GM23338 (cell line): ENCODE results near the gene GOLT1A. TPM values are rescaled to one million over a fixed set of nuclear protein-coding genes. Genes with fewer than 3 reads are reported as not detected.

ENCODE experiments used
- ATAC-seq: fragments of 200-7000 bp; cut with Tn5 transposase; 3 replicates; pipeline ENCODE4 v1.9.1; 2020
- DNase-seq: peaks from one replicate; pipeline ENCODE4 v3.0.0-alpha.2; 2015; ENCODE audit warnings: low spot score
- H2AFZ ChIP-seq: fragments of 200-600 bp; sonication (generic); 2 replicates; pipeline ENCODE4 v1.8.0; 2016; ENCODE audit warnings: antibody characterized with exemption, mild to moderate bottlenecking, moderate library complexity
- H3F3A ChIP-seq: fragments of 200-600 bp; sonication (generic); replicated peaks from 2 replicates; pipeline ENCODE4 v1.8.0; 2017; ENCODE audit warnings: antibody characterized with exemption, mixed run types, low read depth
- H3K27ac ChIP-seq: fragments of 200-600 bp; sonication (generic); 2 replicates; pipeline ENCODE4 v1.6.1; 2016; ENCODE audit warnings: low read depth
- H3K27me3 ChIP-seq: fragments of 200-600 bp; sonication (generic); 2 replicates; pipeline ENCODE4 v1.8.0; 2016; ENCODE audit warnings: mild to moderate bottlenecking, mixed run types, moderate library complexity; ENCODE audit not compliant: insufficient read depth
- H3K36me3 ChIP-seq: fragments of 200-600 bp; sonication (generic); 2 replicates; pipeline ENCODE4 v1.8.0; 2016; ENCODE audit warnings: mild to moderate bottlenecking; ENCODE audit not compliant: insufficient read depth
- H3K4me1 ChIP-seq: fragments of 200-600 bp; sonication (generic); 2 replicates; pipeline ENCODE4 v1.8.0; 2016; ENCODE audit warnings: mild to moderate bottlenecking, moderate library complexity; ENCODE audit not compliant: insufficient read depth
- H3K4me2 ChIP-seq: fragments of 200-600 bp; sonication (generic); 2 replicates; pipeline ENCODE4 v1.7.1; 2017; ENCODE audit warnings: mixed run types
- H3K4me3 ChIP-seq: fragments of 200-600 bp; sonication (generic); 2 replicates; pipeline ENCODE4 v1.6.1; 2016; ENCODE audit warnings: mixed run types
- H3K79me2 ChIP-seq: fragments of 200-600 bp; sonication (generic); replicated peaks from 2 replicates; pipeline ENCODE4 v1.8.0; 2017; ENCODE audit warnings: mild to moderate bottlenecking; ENCODE audit not compliant: insufficient read depth
- H3K9me2 ChIP-seq: fragments of 200-600 bp; sonication (generic); 2 replicates; pipeline ENCODE4 v1.8.0; 2017; ENCODE audit not compliant: insufficient read depth
- H4K20me1 ChIP-seq: fragments of 200-600 bp; sonication (generic); replicated peaks from 2 replicates; pipeline ENCODE4 v1.8.0; 2017; ENCODE audit warnings: mild to moderate bottlenecking; ENCODE audit not compliant: insufficient read depth
- H3K27ac Mint-ChIP-seq: 2 replicates; pipeline ENCODE4 v1.8.0; 2020; ENCODE audit warnings: inconsistent platforms, mild to moderate bottlenecking, moderate library complexity, mixed read lengths
- H3K27me3 Mint-ChIP-seq: 3 replicates; pipeline ENCODE4 v1.8.0; 2022; ENCODE audit warnings: low read depth, mild to moderate bottlenecking, moderate library complexity, mixed read lengths, inconsistent platforms; ENCODE audit not compliant: insufficient read depth, poor library complexity
- H3K36me3 Mint-ChIP-seq: 3 replicates; pipeline ENCODE4 v1.8.0; 2021; ENCODE audit warnings: low read depth, mild to moderate bottlenecking, inconsistent platforms, moderate library complexity, mixed read lengths
- H3K4me1 Mint-ChIP-seq: 3 replicates; pipeline ENCODE4 v1.8.0; 2020; ENCODE audit warnings: mild to moderate bottlenecking, inconsistent platforms, mixed read lengths
- H3K4me3 Mint-ChIP-seq: 3 replicates; pipeline ENCODE4 v1.8.0; 2021; ENCODE audit warnings: moderate library complexity, mild to moderate bottlenecking, inconsistent platforms, mixed read lengths
- H3K9me3 Mint-ChIP-seq: 3 replicates; pipeline ENCODE4 v1.8.0; 2020; ENCODE audit warnings: moderate library complexity, mild to moderate bottlenecking, inconsistent platforms, mixed read lengths
- JUNB ChIP-seq: IDR thresholded peaks from one replicate; pipeline ENCODE4 v1.6.1; 2016; ENCODE audit warnings: antibody characterized with exemption; ENCODE audit not compliant: unreplicated experiment
- NANOG ChIP-seq: IDR thresholded peaks from 2 replicates; pipeline ENCODE4 v1.6.1; 2016; ENCODE audit warnings: antibody characterized with exemption, borderline replicate concordance
- POLR2AphosphoS5 ChIP-seq: IDR thresholded peaks from 2 replicates; pipeline ENCODE4 v1.6.1; 2016; ENCODE audit warnings: antibody characterized with exemption, low read depth
- STAT1 ChIP-seq: IDR thresholded peaks from one replicate; pipeline ENCODE4 v1.6.1; 2016; ENCODE audit warnings: antibody characterized with exemption; ENCODE audit not compliant: unreplicated experiment
- ZNF114 ChIP-seq: fragments of 250-450 bp; sonication (Bioruptor Pico); IDR thresholded peaks from 2 replicates; pipeline ENCODE4 v1.5.0; 2020; ENCODE audit warnings: mild to moderate bottlenecking, moderate library complexity
- ZNF331 ChIP-seq: fragments of 250-450 bp; sonication (Bioruptor Pico); IDR thresholded peaks from 2 replicates; pipeline ENCODE4 v1.5.0; 2020; ENCODE audit warnings: low read depth, mild to moderate bottlenecking, moderate library complexity
- polyA plus RNA-seq: library from polyadenylated mRNA; unstranded; fragments of >200 nt; fragmentation: Nextera tagmentation; extraction: Ambion mirVana; gene quantifications from 2 replicates; pipeline ENCODE4 v1.2.1, GENCODE V29; 2016
- total RNA-seq: library from RNA; depleted of rRNA; stranded (reverse); fragments of >200 nt; shearing (Covaris generic); gene quantifications from 2 replicates; pipeline ENCODE4 v1.2.3, GENCODE V29; 2014
- TF ChIP-seq, protein P1 (sequence below), 2 experiments: fragments of 200-600 bp in 1 of 2; sonication (generic) in 1 of 2; conservative IDR thresholded peaks; 2 replicates each; pipeline versions ENCODE4 v1.5.1 to v1.6.1; 2016 to 2017; ENCODE audit warnings: antibody characterized with exemption in 2 of 2, low read depth in 2 of 2, mild to moderate bottlenecking in 2 of 2, moderate library complexity in 1 of 2
- TF ChIP-seq, protein P2 (sequence below): fragments of 250-450 bp; sonication (Bioruptor Pico); IDR thresholded peaks from 2 replicates; pipeline ENCODE4 v1.5.0; 2020; ENCODE audit warnings: mild to moderate bottlenecking, moderate library complexity
- TF ChIP-seq, protein P3 (sequence below): IDR thresholded peaks from one replicate; pipeline ENCODE4 v1.6.1; 2018; ENCODE audit warnings: antibody characterized with exemption; ENCODE audit not compliant: unreplicated experiment

Gene GOLT1A
- total and polyA plus RNA-seq, 2 experiments from 2014 or later: 3.0 to 7.2 TPM

DNA sequence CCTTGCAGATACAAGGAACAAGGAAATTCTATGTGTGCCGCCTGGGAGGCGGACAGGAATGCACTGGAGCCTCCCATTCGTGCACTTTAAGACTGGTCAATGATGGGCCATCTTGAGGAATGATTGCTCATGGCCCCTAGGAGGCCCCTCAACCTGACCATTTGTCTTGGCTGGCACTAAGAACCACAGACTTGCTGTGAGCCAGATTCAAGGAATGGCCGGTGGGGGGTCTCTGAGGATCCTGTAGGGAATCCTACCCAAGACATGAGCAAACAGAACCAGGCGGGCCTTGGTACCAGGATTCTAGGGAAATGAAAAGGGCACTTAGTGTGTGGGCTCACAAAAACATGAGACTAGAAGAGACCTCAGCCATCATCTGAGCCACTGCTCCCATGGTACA lies 28.1 kb upstream of the GOLT1A start:
- Histone ChIP-seq H3K36me3 (no peaks in the 10 kb centered on the region), H3K4me3 (no peak overlapping the region), H3K79me2 (no peaks in the 10 kb centered on the region), H3K27me3 (no peaks in the 10 kb centered on the region), H3K9me2 (no peaks in the 10 kb centered on the region), H3K4me2 (no peak overlapping the region), H4K20me1 (no peaks in the 10 kb centered on the region), H2AFZ (no peak overlapping the region), H3K27ac (no peak overlapping the region), H3K4me1 (no peaks in the 10 kb centered on the region), H3F3A (no peaks in the 10 kb centered on the region)
- H3K27me3 Mint-ChIP-seq: peaks cover 6% of the 10 kb centered on the region
- ATAC-seq (no peak), DNase-seq (no peak)
- no peak overlapping the region for H3K27ac Mint-ChIP-seq
- no peak for TF ChIP-seq JUNB
- TF ChIP-seq POLR2AphosphoS5: no peak
- TF ChIP-seq, protein P1, sequence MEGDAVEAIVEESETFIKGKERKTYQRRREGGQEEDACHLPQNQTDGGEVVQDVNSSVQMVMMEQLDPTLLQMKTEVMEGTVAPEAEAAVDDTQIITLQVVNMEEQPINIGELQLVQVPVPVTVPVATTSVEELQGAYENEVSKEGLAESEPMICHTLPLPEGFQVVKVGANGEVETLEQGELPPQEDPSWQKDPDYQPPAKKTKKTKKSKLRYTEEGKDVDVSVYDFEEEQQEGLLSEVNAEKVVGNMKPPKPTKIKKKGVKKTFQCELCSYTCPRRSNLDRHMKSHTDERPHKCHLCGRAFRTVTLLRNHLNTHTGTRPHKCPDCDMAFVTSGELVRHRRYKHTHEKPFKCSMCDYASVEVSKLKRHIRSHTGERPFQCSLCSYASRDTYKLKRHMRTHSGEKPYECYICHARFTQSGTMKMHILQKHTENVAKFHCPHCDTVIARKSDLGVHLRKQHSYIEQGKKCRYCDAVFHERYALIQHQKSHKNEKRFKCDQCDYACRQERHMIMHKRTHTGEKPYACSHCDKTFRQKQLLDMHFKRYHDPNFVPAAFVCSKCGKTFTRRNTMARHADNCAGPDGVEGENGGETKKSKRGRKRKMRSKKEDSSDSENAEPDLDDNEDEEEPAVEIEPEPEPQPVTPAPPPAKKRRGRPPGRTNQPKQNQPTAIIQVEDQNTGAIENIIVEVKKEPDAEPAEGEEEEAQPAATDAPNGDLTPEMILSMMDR (conservative IDR thresholded peaks at IDR 0.05; ENCODE audit: low read depth in 2 of 2): no peak
- TF ChIP-seq, protein P2, sequence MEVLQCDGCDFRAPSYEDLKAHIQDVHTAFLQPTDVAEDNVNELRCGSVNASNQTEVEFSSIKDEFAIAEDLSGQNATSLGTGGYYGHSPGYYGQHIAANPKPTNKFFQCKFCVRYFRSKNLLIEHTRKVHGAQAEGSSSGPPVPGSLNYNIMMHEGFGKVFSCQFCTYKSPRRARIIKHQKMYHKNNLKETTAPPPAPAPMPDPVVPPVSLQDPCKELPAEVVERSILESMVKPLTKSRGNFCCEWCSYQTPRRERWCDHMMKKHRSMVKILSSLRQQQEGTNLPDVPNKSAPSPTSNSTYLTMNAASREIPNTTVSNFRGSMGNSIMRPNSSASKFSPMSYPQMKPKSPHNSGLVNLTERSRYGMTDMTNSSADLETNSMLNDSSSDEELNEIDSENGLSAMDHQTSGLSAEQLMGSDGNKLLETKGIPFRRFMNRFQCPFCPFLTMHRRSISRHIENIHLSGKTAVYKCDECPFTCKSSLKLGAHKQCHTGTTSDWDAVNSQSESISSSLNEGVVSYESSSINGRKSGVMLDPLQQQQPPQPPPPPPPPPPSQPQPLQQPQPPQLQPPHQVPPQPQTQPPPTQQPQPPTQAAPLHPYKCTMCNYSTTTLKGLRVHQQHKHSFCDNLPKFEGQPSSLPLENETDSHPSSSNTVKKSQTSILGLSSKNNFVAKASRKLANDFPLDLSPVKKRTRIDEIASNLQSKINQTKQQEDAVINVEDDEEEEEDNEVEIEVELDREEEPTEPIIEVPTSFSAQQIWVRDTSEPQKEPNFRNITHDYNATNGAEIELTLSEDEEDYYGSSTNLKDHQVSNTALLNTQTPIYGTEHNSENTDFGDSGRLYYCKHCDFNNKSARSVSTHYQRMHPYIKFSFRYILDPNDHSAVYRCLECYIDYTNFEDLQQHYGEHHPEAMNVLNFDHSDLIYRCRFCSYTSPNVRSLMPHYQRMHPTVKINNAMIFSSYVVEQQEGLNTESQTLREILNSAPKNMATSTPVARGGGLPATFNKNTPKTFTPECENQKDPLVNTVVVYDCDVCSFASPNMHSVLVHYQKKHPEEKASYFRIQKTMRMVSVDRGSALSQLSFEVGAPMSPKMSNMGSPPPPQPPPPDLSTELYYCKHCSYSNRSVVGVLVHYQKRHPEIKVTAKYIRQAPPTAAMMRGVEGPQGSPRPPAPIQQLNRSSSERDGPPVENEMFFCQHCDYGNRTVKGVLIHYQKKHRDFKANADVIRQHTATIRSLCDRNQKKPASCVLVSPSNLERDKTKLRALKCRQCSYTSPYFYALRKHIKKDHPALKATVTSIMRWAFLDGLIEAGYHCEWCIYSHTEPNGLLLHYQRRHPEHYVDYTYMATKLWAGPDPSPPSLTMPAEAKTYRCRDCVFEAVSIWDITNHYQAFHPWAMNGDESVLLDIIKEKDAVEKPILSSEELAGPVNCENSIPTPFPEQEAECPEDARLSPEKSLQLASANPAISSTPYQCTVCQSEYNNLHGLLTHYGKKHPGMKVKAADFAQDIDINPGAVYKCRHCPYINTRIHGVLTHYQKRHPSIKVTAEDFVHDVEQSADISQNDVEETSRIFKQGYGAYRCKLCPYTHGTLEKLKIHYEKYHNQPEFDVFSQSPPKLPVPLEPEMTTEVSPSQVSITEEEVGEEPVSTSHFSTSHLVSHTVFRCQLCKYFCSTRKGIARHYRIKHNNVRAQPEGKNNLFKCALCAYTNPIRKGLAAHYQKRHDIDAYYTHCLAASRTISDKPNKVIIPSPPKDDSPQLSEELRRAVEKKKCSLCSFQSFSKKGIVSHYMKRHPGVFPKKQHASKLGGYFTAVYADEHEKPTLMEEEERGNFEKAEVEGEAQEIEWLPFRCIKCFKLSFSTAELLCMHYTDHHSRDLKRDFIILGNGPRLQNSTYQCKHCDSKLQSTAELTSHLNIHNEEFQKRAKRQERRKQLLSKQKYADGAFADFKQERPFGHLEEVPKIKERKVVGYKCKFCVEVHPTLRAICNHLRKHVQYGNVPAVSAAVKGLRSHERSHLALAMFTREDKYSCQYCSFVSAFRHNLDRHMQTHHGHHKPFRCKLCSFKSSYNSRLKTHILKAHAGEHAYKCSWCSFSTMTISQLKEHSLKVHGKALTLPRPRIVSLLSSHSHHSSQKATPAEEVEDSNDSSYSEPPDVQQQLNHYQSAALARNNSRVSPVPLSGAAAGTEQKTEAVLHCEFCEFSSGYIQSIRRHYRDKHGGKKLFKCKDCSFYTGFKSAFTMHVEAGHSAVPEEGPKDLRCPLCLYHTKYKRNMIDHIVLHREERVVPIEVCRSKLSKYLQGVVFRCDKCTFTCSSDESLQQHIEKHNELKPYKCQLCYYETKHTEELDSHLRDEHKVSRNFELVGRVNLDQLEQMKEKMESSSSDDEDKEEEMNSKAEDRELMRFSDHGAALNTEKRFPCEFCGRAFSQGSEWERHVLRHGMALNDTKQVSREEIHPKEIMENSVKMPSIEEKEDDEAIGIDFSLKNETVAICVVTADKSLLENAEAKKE: no peak
- TF ChIP-seq NANOG: no peak
- TF ChIP-seq, protein P3, sequence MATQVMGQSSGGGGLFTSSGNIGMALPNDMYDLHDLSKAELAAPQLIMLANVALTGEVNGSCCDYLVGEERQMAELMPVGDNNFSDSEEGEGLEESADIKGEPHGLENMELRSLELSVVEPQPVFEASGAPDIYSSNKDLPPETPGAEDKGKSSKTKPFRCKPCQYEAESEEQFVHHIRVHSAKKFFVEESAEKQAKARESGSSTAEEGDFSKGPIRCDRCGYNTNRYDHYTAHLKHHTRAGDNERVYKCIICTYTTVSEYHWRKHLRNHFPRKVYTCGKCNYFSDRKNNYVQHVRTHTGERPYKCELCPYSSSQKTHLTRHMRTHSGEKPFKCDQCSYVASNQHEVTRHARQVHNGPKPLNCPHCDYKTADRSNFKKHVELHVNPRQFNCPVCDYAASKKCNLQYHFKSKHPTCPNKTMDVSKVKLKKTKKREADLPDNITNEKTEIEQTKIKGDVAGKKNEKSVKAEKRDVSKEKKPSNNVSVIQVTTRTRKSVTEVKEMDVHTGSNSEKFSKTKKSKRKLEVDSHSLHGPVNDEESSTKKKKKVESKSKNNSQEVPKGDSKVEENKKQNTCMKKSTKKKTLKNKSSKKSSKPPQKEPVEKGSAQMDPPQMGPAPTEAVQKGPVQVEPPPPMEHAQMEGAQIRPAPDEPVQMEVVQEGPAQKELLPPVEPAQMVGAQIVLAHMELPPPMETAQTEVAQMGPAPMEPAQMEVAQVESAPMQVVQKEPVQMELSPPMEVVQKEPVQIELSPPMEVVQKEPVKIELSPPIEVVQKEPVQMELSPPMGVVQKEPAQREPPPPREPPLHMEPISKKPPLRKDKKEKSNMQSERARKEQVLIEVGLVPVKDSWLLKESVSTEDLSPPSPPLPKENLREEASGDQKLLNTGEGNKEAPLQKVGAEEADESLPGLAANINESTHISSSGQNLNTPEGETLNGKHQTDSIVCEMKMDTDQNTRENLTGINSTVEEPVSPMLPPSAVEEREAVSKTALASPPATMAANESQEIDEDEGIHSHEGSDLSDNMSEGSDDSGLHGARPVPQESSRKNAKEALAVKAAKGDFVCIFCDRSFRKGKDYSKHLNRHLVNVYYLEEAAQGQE: no peak
- TF ChIP-seq ZNF331 (CRISPR knock-in tag): no peak
- no peak for TF ChIP-seq STAT1
- TF ChIP-seq ZNF114: no peak
- no peak overlapping the region for H3K4me3 Mint-ChIP-seq
- no peaks in the 10 kb centered on the region for H3K4me1 Mint-ChIP-seq
- no peaks in the 10 kb centered on the region for H3K9me3 Mint-ChIP-seq
- H3K36me3 Mint-ChIP-seq: peaks cover 52% of the 10 kb centered on the region
